Measurements from ENCODE around the gene DNAH9. TPM values are rescaled to one million over a fixed set of nuclear protein-coding genes. Genes with fewer than 3 reads are reported as not detected.

Gene DNAH9
- total RNA-seq, 4 donors from 2014 or later = 1.2 to 7.7 (median 4.3) TPM

- H3K4me3 ChIP-seq = no peak overlapping the region
- H3K27me3 ChIP-seq = no peaks in the 10 kb centered on the region
- no peaks in the 10 kb centered on the region for H3K9me3 ChIP-seq
- H3K36me3 ChIP-seq = no peaks in the 10 kb centered on the region
- TF ChIP-seq POLR2A (IDR thresholded peaks at IDR 0.05) (no peak), CTCF (IDR thresholded peaks at IDR 0.05) (no peak)
- no peak overlapping the region for H3K27ac ChIP-seq
- intact Hi-C loops (cut with DNase I; ENCODE audit: low total_unique reads) = no loop called here
- no peaks in the 10 kb centered on the region for H3K4me1 ChIP-seq
- DNase-seq = no peak
Observed at GRCh38 chr17:11645426-11645825, 47.2 kb downstream of the DNAH9 start.

- H3K4me1 ChIP-seq = no peaks in the 10 kb centered on the region
- no peaks in the 10 kb centered on the region for H3K27me3 ChIP-seq
- intact Hi-C loops (cut with DNase I; ENCODE audit: low total_unique reads) = no loop called here
- H3K4me3 ChIP-seq = no peak overlapping the region
- no peaks in the 10 kb centered on the region for H3K9me3 ChIP-seq
- no peaks in the 10 kb centered on the region for H3K36me3 ChIP-seq
- no peak overlapping the region for H3K27ac ChIP-seq
- no peak for TF ChIP-seq POLR2A (IDR thresholded peaks at IDR 0.05)
- TF ChIP-seq CTCF (IDR thresholded peaks at IDR 0.05) = no peak
- DNase-seq = no peak
Observed at GRCh38 chr17:11651089-11651488, 52.8 kb downstream of the DNAH9 start.

GRCh38 chr17:11668618-11669017 lies 70.3 kb downstream of the DNAH9 start:
- intact Hi-C loops (cut with DNase I; ENCODE audit: low total_unique reads) = no loop called here
- no peak for TF ChIP-seq POLR2A (IDR thresholded peaks at IDR 0.05)
- TF ChIP-seq CTCF (IDR thresholded peaks at IDR 0.05) = no peak
- no peak for DNase-seq

GRCh38 chr17:11671126-11671525 lies 72.9 kb downstream of the DNAH9 start:
- H3K4me1 ChIP-seq = no peaks in the 10 kb centered on the region
- no peaks in the 10 kb centered on the region for H3K27me3 ChIP-seq
- H3K4me3 ChIP-seq = no peak overlapping the region
- intact Hi-C loops (cut with DNase I; ENCODE audit: low total_unique reads) = no loop called here
- H3K27ac ChIP-seq = no peak overlapping the region
- no peaks in the 10 kb centered on the region for H3K9me3 ChIP-seq
- H3K36me3 ChIP-seq = no peaks in the 10 kb centered on the region
- TF ChIP-seq CTCF (IDR thresholded peaks at IDR 0.05) = no peak
- TF ChIP-seq POLR2A (IDR thresholded peaks at IDR 0.05) = no peak
- no peak for DNase-seq

More at GRCh38 chr17:11668618-11669017, 70.3 kb downstream of the DNAH9 start:
- H3K4me1 ChIP-seq = no peaks in the 10 kb centered on the region
- H3K27ac ChIP-seq = no peak overlapping the region
- no peaks in the 10 kb centered on the region for H3K27me3 ChIP-seq
- H3K9me3 ChIP-seq = no peaks in the 10 kb centered on the region
- H3K4me3 ChIP-seq = no peak overlapping the region
- no peaks in the 10 kb centered on the region for H3K36me3 ChIP-seq

GRCh38 chr17:11682646-11683045 lies 84.4 kb downstream of the DNAH9 start:
- H3K4me3 ChIP-seq = no peak overlapping the region
- TF ChIP-seq POLR2A (IDR thresholded peaks at IDR 0.05) (no peak), CTCF (IDR thresholded peaks at IDR 0.05) (no peak)
- DNase-seq = no peak
- H3K27me3 ChIP-seq = no peaks in the 10 kb centered on the region
- no peak overlapping the region for H3K27ac ChIP-seq
- intact Hi-C loops (cut with DNase I; ENCODE audit: low total_unique reads) = no loop called here
- no peaks in the 10 kb centered on the region for H3K9me3 ChIP-seq
- H3K36me3 ChIP-seq = no peaks in the 10 kb centered on the region
- H3K4me1 ChIP-seq = no peaks in the 10 kb centered on the region
